Measurements from ENCODE around the gene STIP1.

The STIP1 gene

GRCh38 chr11:64181506-64182411 lies 4.2 kb upstream of the STIP1 start:
- Histone ChIP-seq H3K4me3 (ENCODE audit: low read length) (0 out of 2 replicates have a peak overlapping the region, but pooled peaks have one; percentile 5), H3K9ac (ENCODE audit: low read depth, low read length) (0 out of 2 replicates have a peak overlapping the region, but pooled peaks have one; percentile 11), H3K27ac (ENCODE audit: low read depth, low read length) (peak overlapping the region; percentile 4; the same call in 1 of the 2 replicates), H3K9me3 (ENCODE audit: insufficient read depth, low read depth, low read length) (no peaks in the 10 kb centered on the region), H3K27me3 (ENCODE audit: insufficient read depth, low read length) (no peaks in the 10 kb centered on the region), H3K36me3 (ENCODE audit: insufficient read depth, low read length) (peaks cover 9% of the 10 kb centered on the region; the same call in 1 of the 2 replicates), H3K4me1 (ENCODE audit: insufficient read depth, low read length) (peaks cover 10% of the 10 kb centered on the region)
- 53% methylated on average over 17 of the region's 17 CpGs for WGBS

GRCh38 chr11:64183890-64184289 lies 2.1 kb upstream of the STIP1 start:
- Histone ChIP-seq H3K27me3 (ENCODE audit: insufficient read depth, low read length) (no peaks in the 10 kb centered on the region), H3K4me3 (ENCODE audit: low read length) (0 out of 2 replicates have a peak overlapping the region, but pooled peaks have one; percentile 81), H3K4me1 (ENCODE audit: insufficient read depth, low read length) (peaks cover 10% of the 10 kb centered on the region), H3K27ac (ENCODE audit: low read depth, low read length) (no peak overlapping the region), H3K9ac (ENCODE audit: low read depth, low read length) (no peak overlapping the region), H3K36me3 (ENCODE audit: insufficient read depth, low read length) (peaks cover 17% of the 10 kb centered on the region), H3K9me3 (ENCODE audit: insufficient read depth, low read depth, low read length) (no peaks in the 10 kb centered on the region)
- 85% methylated on average over 7 of the region's 7 CpGs for WGBS

- Histone ChIP-seq H3K4me3 (ENCODE audit: low read length) (peak overlapping the region; percentile 81), H3K4me1 (ENCODE audit: insufficient read depth, low read length) (peaks cover 13% of the 10 kb centered on the region), H3K36me3 (ENCODE audit: insufficient read depth, low read length) (peaks cover 16% of the 10 kb centered on the region), H3K27ac (ENCODE audit: low read depth, low read length) (peak overlapping the region; percentile 89), H3K27me3 (ENCODE audit: insufficient read depth, low read length) (no peaks in the 10 kb centered on the region), H3K9me3 (ENCODE audit: insufficient read depth, low read depth, low read length) (no peaks in the 10 kb centered on the region), H3K9ac (ENCODE audit: low read depth, low read length) (peak overlapping the region; percentile 92)
- under 1% methylated on average over 52 of the region's 52 CpGs for WGBS
Measured at GRCh38 chr11:64185175-64185692, 737 bp upstream of the STIP1 start.

- Histone ChIP-seq H3K9ac (ENCODE audit: low read depth, low read length) (no peak overlapping the region), H3K9me3 (ENCODE audit: insufficient read depth, low read depth, low read length) (no peaks in the 10 kb centered on the region), H3K4me3 (ENCODE audit: low read length) (no peak overlapping the region), H3K27me3 (ENCODE audit: insufficient read depth, low read length) (no peaks in the 10 kb centered on the region), H3K27ac (ENCODE audit: low read depth, low read length) (peak overlapping the region; percentile 70; the same call in 1 of the 2 replicates), H3K4me1 (ENCODE audit: insufficient read depth, low read length) (peaks cover 8% of the 10 kb centered on the region), H3K36me3 (ENCODE audit: insufficient read depth, low read length) (peaks cover 26% of the 10 kb centered on the region)
- 2% methylated on average over 48 of the region's 48 CpGs for WGBS
Measured at GRCh38 chr11:64186492-64187165, 658 bp downstream of the STIP1 start.

GRCh38 chr11:64192434-64192833 lies 6.5 kb downstream of the STIP1 start:
- Histone ChIP-seq H3K4me1 (ENCODE audit: insufficient read depth, low read length) (peaks cover 3% of the 10 kb centered on the region; the same call in 1 of the 2 replicates), H3K27me3 (ENCODE audit: insufficient read depth, low read length) (no peaks in the 10 kb centered on the region), H3K27ac (ENCODE audit: low read depth, low read length) (no peak overlapping the region), H3K9me3 (ENCODE audit: insufficient read depth, low read depth, low read length) (no peaks in the 10 kb centered on the region), H3K9ac (ENCODE audit: low read depth, low read length) (no peak overlapping the region), H3K36me3 (ENCODE audit: insufficient read depth, low read length) (peaks cover 81% of the 10 kb centered on the region), H3K4me3 (ENCODE audit: low read length) (no peak overlapping the region)
- 98% methylated on average over 5 of the region's 5 CpGs for WGBS

- H3K9me3 ChIP-seq (ENCODE audit: insufficient read depth, low read depth, low read length) = no peaks in the 10 kb centered on the region
- no peaks in the 10 kb centered on the region for H3K27me3 ChIP-seq (ENCODE audit: insufficient read depth, low read length)
- 93% methylated on average over 9 of the region's 9 CpGs for WGBS
- H3K4me3 ChIP-seq (ENCODE audit: low read length) = no peak overlapping the region
- H3K27ac ChIP-seq (ENCODE audit: low read depth, low read length) = no peak overlapping the region
- no peaks in the 10 kb centered on the region for H3K4me1 ChIP-seq (ENCODE audit: insufficient read depth, low read length)
- H3K9ac ChIP-seq (ENCODE audit: low read depth, low read length) = no peak overlapping the region
- H3K36me3 ChIP-seq (ENCODE audit: insufficient read depth, low read length) = peaks cover 96% of the 10 kb centered on the region
Measured at GRCh38 chr11:64196626-64197025, 10.7 kb downstream of the STIP1 start.

- Histone ChIP-seq H3K27ac (ENCODE audit: low read depth, low read length) (no peak overlapping the region), H3K36me3 (ENCODE audit: insufficient read depth, low read length) (peaks cover 98% of the 10 kb centered on the region), H3K9ac (ENCODE audit: low read depth, low read length) (no peak overlapping the region), H3K4me3 (ENCODE audit: low read length) (no peak overlapping the region), H3K27me3 (ENCODE audit: insufficient read depth, low read length) (no peaks in the 10 kb centered on the region), H3K9me3 (ENCODE audit: insufficient read depth, low read depth, low read length) (no peaks in the 10 kb centered on the region), H3K4me1 (ENCODE audit: insufficient read depth, low read length) (no peaks in the 10 kb centered on the region)
- WGBS = 89% methylated on average over 2 of the region's 2 CpGs
Measured at GRCh38 chr11:64198511-64198910, 12.5 kb downstream of the STIP1 start.

- H3K27ac ChIP-seq (ENCODE audit: low read depth, low read length) = no peak overlapping the region
- no peak overlapping the region for H3K4me3 ChIP-seq (ENCODE audit: low read length)
- no peaks in the 10 kb centered on the region for H3K4me1 ChIP-seq (ENCODE audit: insufficient read depth, low read length)
- peaks cover 96% of the 10 kb centered on the region for H3K36me3 ChIP-seq (ENCODE audit: insufficient read depth, low read length)
- WGBS = 95% methylated on average over 3 of the region's 3 CpGs
- no peaks in the 10 kb centered on the region for H3K27me3 ChIP-seq (ENCODE audit: insufficient read depth, low read length)
- no peak overlapping the region for H3K9ac ChIP-seq (ENCODE audit: low read depth, low read length)
- no peaks in the 10 kb centered on the region for H3K9me3 ChIP-seq (ENCODE audit: insufficient read depth, low read depth, low read length)
Measured at GRCh38 chr11:64201543-64201942, 15.6 kb downstream of the STIP1 start.

GRCh38 chr11:64202992-64203391 lies 17.0 kb downstream of the STIP1 start:
- Histone ChIP-seq H3K4me3 (ENCODE audit: low read length) (no peak overlapping the region), H3K9me3 (ENCODE audit: insufficient read depth, low read depth, low read length) (no peaks in the 10 kb centered on the region), H3K4me1 (ENCODE audit: insufficient read depth, low read length) (no peaks in the 10 kb centered on the region), H3K27me3 (ENCODE audit: insufficient read depth, low read length) (no peaks in the 10 kb centered on the region), H3K9ac (ENCODE audit: low read depth, low read length) (no peak overlapping the region), H3K36me3 (ENCODE audit: insufficient read depth, low read length) (peaks cover 95% of the 10 kb centered on the region), H3K27ac (ENCODE audit: low read depth, low read length) (no peak overlapping the region)
- 98% methylated on average over 9 of the region's 9 CpGs for WGBS

GRCh38 chr11:64203421-64204079 lies 17.6 kb downstream of the STIP1 start:
- no peaks in the 10 kb centered on the region for H3K27me3 ChIP-seq (ENCODE audit: insufficient read depth, low read length)
- peaks cover 89% of the 10 kb centered on the region for H3K36me3 ChIP-seq (ENCODE audit: insufficient read depth, low read length)
- 0 out of 2 replicates have a peak overlapping the region, but pooled peaks have one; percentile 24 for H3K9ac ChIP-seq (ENCODE audit: low read depth, low read length)
- WGBS = 95% methylated on average over 27 of the region's 27 CpGs
- H3K4me1 ChIP-seq (ENCODE audit: insufficient read depth, low read length) = no peaks in the 10 kb centered on the region
- no peaks in the 10 kb centered on the region for H3K9me3 ChIP-seq (ENCODE audit: insufficient read depth, low read depth, low read length)
- no peak overlapping the region for H3K27ac ChIP-seq (ENCODE audit: low read depth, low read length)
- H3K4me3 ChIP-seq (ENCODE audit: low read length) = no peak overlapping the region

Data from HUES64 (cell line).